Ectodermal cell (in vitro differentiated cells): ENCODE measurements around the gene GRID2.

Source experiments
- H3K27ac ChIP-seq: 2 replicates; pipeline ENCODE4 v1.7.0; 2013; ENCODE audit warnings: mild to moderate bottlenecking, low read depth, low read length; ENCODE audit not compliant: insufficient read depth, poor library complexity, severe bottlenecking
- H3K27me3 ChIP-seq: 2 replicates; pipeline ENCODE4 v1.7.0; 2013; ENCODE audit warnings: mild to moderate bottlenecking, low read length; ENCODE audit not compliant: insufficient read depth, control insufficient read depth, poor library complexity, severe bottlenecking
- H3K36me3 ChIP-seq: one replicate; pipeline ENCODE4 v1.7.0; 2013; ENCODE audit warnings: low read length; ENCODE audit not compliant: control insufficient read depth, insufficient read depth
- H3K4me1 ChIP-seq: one replicate; pipeline ENCODE4 v1.7.0; 2013; ENCODE audit warnings: low read length; ENCODE audit not compliant: control insufficient read depth, insufficient read depth
- H3K4me3 ChIP-seq: 2 replicates; pipeline ENCODE4 v1.7.0; 2013; ENCODE audit warnings: low read depth, low read length, control low read depth; ENCODE audit not compliant: insufficient read depth
- H3K9me3 ChIP-seq: 2 replicates; pipeline ENCODE4 v1.7.0; 2013; ENCODE audit warnings: mild to moderate bottlenecking, low read length, moderate library complexity; ENCODE audit not compliant: control insufficient read depth
- WGBS, 2 experiments: methylation state at CpG; one replicate each; pipeline ENCODE4 v1.1.7; 2013; ENCODE audit warnings: missing lambda C conversion rate in 2 of 2; 5-methylcytosine and 5-hydroxymethylcytosine counted together

Gene GRID2

DNA sequence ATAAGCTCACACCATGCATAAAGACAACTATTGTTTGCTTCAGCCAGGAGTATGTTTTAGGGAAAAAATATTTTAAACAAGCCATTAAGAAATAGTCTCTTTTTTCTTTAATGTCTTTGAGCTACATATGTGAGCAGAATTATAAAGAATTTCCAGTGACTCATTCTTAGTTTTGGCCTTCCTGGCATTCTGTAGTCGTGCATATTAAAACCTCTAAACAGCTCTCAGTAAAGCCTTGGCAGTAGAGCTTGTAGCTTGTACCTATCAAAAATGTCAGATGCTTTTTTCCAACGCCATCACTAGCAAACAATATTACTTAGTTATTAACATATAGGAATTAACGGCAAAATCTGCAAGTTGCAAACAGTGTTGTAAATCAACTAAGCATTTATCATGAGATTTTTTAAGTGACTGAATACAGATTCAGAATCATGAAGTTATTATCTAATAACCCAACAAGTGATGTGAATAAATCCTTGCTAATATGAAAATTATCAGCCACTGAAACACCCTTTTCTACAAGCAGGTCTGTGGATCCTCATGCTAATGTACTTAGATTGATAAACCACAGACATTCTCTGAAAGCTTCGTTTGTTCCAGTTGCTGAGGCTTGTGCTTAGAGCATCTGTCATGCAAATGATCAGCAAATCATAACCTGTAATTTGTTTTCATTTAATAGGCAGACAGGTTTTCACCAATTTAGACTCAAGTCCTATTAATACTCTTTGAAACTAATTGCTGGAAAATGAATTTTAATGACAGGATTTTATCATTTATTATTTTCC, 1112.8 kb downstream of the GRID2 start:
- 80 to 85% methylated on average over 2 to 4 of the region's 4 CpGs for WGBS, 2 experiments
- Histone ChIP-seq H3K27me3 (no peaks in the 10 kb centered on the region), H3K4me1 (no peaks in the 10 kb centered on the region), H3K27ac (no peak overlapping the region), H3K36me3 (no peaks in the 10 kb centered on the region), H3K4me3 (no peak overlapping the region), H3K9me3 (no peaks in the 10 kb centered on the region)

DNA sequence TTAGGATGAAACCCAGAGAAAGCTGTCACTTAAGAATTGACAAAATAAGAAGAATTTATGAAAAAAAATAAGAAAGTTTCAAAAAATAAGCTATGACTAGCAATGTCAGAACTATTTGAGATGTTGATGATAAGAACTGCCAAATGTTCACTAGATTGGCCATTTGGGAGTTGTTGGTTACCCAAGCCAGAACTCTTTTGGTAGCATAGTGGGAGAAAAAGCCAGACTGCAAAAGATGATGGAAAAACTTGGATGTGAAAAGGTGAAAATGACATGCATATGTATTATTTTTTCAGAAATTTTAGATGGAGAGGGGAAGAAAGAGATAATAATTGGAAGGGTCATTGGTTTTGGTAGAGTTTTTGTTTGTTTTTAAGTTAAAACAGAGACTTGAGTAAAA, 1127.6 kb downstream of the GRID2 start:
- Histone ChIP-seq H3K9me3 (no peaks in the 10 kb centered on the region), H3K4me1 (no peaks in the 10 kb centered on the region), H3K36me3 (no peaks in the 10 kb centered on the region), H3K27me3 (no peaks in the 10 kb centered on the region), H3K4me3 (no peak overlapping the region), H3K27ac (no peak overlapping the region)

DNA sequence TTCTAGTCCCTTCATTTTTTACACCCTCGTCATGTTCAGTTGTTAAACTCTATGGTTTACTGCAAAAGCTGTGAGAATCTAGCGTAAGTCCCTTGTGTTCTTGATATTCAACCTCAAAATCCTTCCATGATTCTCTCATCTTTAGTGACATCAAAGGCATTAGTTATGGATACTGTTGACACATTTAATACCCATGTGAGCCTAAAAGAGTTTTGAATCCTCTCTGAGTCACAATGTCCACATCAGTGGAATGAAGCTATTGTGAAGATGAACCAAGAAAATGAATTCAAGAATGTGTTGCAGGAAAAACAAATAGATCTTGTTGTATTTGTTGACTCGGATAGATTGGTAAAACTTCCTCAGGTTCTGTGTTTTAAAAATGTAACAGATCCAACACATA, 1130.1 kb downstream of the GRID2 start:
- Histone ChIP-seq H3K36me3 (no peaks in the 10 kb centered on the region), H3K27ac (no peak overlapping the region), H3K9me3 (no peaks in the 10 kb centered on the region), H3K4me1 (no peaks in the 10 kb centered on the region), H3K4me3 (no peak overlapping the region), H3K27me3 (no peaks in the 10 kb centered on the region)
- 95 to 96% methylated on average over 3 of the region's 3 CpGs for WGBS, 2 experiments

DNA sequence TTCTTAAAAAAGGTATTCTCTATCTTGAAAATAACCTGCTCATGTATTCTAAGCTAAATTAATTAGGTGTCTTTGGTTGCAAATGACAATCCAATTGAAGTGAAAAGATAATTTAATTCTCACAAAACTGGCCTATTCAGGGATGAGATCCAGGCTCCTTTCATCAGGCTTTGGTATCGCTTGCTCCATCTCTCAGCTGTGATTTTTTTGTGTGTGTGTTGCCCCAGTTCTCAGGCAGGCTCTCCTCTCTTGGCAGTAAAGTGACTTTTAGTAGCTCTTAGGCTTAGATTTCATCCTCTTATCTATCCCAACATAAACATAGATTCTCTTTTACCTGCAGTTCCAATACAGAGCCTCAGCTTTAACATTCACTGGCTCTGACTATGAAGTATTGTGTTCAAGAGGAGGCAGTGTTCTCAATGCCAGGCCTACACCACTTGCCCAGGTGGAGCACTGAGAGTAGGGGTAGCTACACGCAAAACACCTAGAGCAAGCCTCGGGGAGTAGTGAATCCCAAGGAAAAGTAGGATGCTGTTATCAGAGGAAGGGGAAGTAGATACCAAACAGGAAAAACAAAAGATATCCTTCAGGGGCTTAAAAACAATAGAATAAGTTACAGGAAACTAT, 1132.3 kb downstream of the GRID2 start:
- Histone ChIP-seq H3K9me3 (no peaks in the 10 kb centered on the region), H3K4me3 (no peak overlapping the region), H3K27me3 (no peaks in the 10 kb centered on the region), H3K27ac (no peak overlapping the region), H3K36me3 (no peaks in the 10 kb centered on the region), H3K4me1 (no peaks in the 10 kb centered on the region)
- 85 to 90% methylated on average over 3 of the region's 3 CpGs for WGBS, 2 experiments

DNA sequence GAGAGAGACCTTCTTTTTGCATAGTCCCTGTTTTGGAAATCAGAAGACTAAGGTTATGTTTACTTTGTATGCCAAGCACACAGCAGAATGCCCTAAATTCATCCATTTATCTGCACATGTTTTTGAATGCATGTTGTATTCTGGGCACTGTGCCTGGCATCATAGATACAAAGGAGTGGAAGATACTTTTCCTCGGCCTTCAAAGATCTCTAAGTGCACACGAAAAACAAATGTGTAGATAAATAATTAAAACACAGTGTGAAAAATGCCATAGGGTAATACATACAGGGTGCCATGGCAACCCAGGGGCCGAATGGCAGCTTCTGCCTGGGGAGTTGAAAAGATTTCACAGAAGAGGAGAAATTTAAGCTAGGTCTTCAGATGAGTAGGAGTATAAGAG, 1134.2 kb downstream of the GRID2 start:
- no peak overlapping the region for H3K27ac ChIP-seq
- H3K36me3 ChIP-seq, result no peaks in the 10 kb centered on the region
- no peaks in the 10 kb centered on the region for H3K4me1 ChIP-seq
- H3K4me3 ChIP-seq, result no peak overlapping the region
- WGBS, 2 experiments, result 84 to 91% methylated on average over 3 of the region's 3 CpGs
- H3K27me3 ChIP-seq, result no peaks in the 10 kb centered on the region
- no peaks in the 10 kb centered on the region for H3K9me3 ChIP-seq

DNA sequence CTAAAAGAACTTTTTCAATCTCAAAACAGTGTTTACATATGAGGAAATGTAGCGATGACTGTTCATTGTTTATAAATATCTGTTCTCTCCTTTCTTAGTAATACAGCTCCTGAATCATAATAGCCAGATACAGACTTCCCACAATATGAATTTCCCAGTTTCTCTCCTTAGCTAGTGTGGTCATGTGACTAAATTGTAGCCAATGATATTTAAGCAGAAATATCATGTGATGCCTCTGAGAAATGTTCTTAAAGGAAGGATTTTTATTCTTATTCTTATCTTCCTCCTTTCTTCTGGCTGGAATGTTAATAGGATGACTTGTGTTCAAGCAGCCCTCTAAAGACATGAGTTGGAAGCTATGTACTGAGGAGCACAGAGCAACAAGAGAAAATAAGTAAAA, 1141.1 kb downstream of the GRID2 start:
- WGBS, 2 experiments, result no CpG with 5 or more reads among the region's 1 CpG
- no peaks in the 10 kb centered on the region for H3K36me3 ChIP-seq
- H3K27ac ChIP-seq, result no peak overlapping the region
- H3K27me3 ChIP-seq, result no peaks in the 10 kb centered on the region
- H3K9me3 ChIP-seq, result no peaks in the 10 kb centered on the region
- no peak overlapping the region for H3K4me3 ChIP-seq
- no peaks in the 10 kb centered on the region for H3K4me1 ChIP-seq

DNA sequence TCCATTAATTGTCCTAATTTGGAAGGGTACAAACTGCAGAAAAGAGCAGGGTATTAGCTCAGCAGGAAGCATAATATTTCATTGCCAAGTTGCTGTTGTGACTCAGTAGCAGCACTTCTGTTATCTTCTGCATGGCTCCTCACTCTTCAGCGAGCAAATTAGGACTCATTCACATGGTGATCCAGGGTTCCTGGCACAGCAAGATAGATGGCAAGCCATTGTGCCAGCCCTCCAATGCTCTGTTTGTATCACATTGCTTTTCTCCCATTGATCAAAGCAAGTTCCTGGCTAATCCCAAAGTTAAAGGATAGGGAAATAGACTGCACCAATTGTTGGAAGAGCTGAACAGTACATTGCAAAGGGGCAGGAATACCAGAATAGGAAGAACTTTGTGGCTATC, 1142.3 kb downstream of the GRID2 start:
- Histone ChIP-seq H3K27me3 (no peaks in the 10 kb centered on the region), H3K4me3 (no peak overlapping the region), H3K27ac (no peak overlapping the region), H3K4me1 (no peaks in the 10 kb centered on the region), H3K36me3 (no peaks in the 10 kb centered on the region), H3K9me3 (no peaks in the 10 kb centered on the region)
- 71 to 79% methylated on average over 1 of the region's 1 CpG for WGBS, 2 experiments

DNA sequence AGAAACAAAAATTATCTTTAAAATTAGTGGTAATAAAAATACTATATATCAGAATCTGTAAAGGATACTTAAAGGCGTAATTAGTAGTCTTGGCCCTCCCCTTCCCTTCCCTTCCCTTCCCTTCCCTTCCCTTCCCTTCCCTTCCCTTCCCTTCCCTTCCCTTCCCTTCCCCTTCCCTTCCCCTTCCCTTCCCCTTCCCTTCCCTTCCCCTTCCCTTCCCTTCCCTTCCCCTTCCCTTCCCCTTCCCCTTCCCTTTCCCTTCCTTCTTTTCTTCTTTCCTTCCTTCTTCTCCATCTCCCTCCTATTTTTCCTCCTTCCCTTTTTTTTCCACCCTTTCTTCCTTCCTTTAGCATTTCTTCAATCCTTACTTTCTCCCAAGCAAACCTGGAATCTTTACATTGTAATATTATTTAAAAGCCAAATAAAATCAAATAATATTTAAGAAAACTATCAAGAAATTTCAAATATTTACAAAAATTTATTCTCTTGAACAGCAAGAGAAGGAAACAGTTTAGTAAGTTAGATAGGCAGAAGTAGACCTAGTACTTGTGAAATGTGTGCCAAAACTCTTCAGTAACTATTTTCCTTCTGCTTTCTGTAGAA, 1145.0 kb downstream of the GRID2 start:
- Histone ChIP-seq H3K27ac (no peak overlapping the region), H3K27me3 (no peaks in the 10 kb centered on the region), H3K4me3 (no peak overlapping the region), H3K4me1 (no peaks in the 10 kb centered on the region), H3K36me3 (no peaks in the 10 kb centered on the region), H3K9me3 (no peaks in the 10 kb centered on the region)
- WGBS, 2 experiments, result no CpG with 5 or more reads among the region's 1 CpG

DNA sequence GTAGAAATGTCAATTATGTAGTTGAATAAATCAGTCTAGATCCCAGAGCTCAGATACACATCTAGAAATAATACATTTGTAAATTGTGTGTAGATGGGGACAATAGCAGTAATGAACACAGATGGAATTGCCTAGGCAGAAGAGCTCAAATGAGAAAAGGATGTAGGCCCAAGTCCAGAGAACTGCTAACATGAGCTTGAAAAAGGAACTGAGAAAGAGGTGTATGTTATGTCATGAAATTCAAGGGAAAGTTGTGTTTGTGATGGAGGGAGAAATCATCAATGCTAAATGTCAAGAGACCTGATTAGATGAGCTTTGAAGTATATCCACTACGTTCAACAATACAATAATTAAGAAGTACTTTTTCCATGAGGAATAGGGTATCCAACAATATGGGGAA, 1148.2 kb downstream of the GRID2 start:
- Histone ChIP-seq H3K9me3 (no peaks in the 10 kb centered on the region), H3K4me3 (no peak overlapping the region), H3K36me3 (no peaks in the 10 kb centered on the region), H3K27ac (no peak overlapping the region), H3K4me1 (no peaks in the 10 kb centered on the region), H3K27me3 (no peaks in the 10 kb centered on the region)
- no CpG with 5 or more reads among the region's 1 CpG for WGBS, 2 experiments

DNA sequence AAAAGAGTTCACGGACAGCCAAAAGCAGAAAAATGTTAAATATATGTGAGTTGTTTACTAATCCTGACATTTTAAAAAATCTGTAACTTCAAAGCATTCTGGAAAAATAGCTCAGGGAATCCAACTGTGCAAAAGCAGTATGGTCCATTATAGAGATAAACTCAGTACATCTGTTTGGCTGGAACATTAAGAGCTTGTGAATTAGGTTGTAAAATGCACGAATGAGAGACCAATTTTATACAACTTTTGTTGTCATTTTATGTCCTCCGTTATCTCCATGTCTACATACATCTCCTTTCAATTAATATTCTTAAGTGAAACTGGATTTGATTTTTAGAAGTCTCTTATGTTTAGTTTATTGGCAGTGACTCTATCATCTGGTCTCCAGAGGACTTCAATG, 1157.8 kb downstream of the GRID2 start:
- Histone ChIP-seq H3K27me3 (no peaks in the 10 kb centered on the region), H3K4me3 (no peak overlapping the region), H3K27ac (no peak overlapping the region), H3K4me1 (peaks cover 5% of the 10 kb centered on the region), H3K9me3 (no peaks in the 10 kb centered on the region), H3K36me3 (no peaks in the 10 kb centered on the region)
- WGBS, 2 experiments, result 100% methylated on average over 1 to 2 of the region's 3 CpGs
